PC-3 (cell line): ENCODE measurements around the gene NPFFR2.
"Not testable (repeated sequence)": the region's sequence is repeated elsewhere in the genome, so short reads cannot be mapped to it uniquely, and the experiment has no call there.

Source experiments
- CTCF ChIP-seq: fragments of 300-600 bp; sonication (generic); conservative IDR thresholded peaks from 2 replicates; pipeline ENCODE4 v1.5.1; 2017; ENCODE audit warnings: antibody characterized with exemption, low read depth, mild to moderate bottlenecking, low read length
- EZH2 ChIP-seq: fragments of 300-600 bp; sonication (generic); IDR thresholded peaks from one replicate; pipeline ENCODE4 v1.6.1; 2017; ENCODE audit warnings: antibody characterized with exemption, mild to moderate bottlenecking, low read length; ENCODE audit not compliant: unreplicated experiment
- EZH2phosphoT487 ChIP-seq: fragments of 300-600 bp; sonication (generic); IDR thresholded peaks from 2 replicates; pipeline ENCODE4 v1.6.1; 2018; ENCODE audit warnings: mild to moderate bottlenecking, antibody characterized with exemption, low read length, borderline replicate concordance

- TF ChIP-seq CTCF, EZH2, EZH2phosphoT487: not testable (repeated sequence)
Measured at GRCh38 chr4:72090606-72091005, 58.8 kb downstream of the NPFFR2 start.
